GM23338 (cell line): ENCODE results near the gene GPR108.

Experiments
- CREB1 ChIP-seq: fragments of 250-450 bp; sonication (Bioruptor Pico); IDR thresholded peaks from 2 replicates; pipeline ENCODE4 v1.5.0; 2020; ENCODE audit warnings: low read depth, mild to moderate bottlenecking, moderate library complexity
- EZH2 ChIP-seq: fragments of 200-600 bp; sonication (generic); IDR thresholded peaks from one replicate; pipeline ENCODE4 v1.8.0; 2017; ENCODE audit warnings: antibody characterized with exemption, mild to moderate bottlenecking, low read depth; ENCODE audit not compliant: unreplicated experiment
- EZH2phosphoT487 ChIP-seq: fragments of 200-600 bp; sonication (generic); IDR thresholded peaks from one replicate; pipeline ENCODE4 v1.8.1; 2018; ENCODE audit warnings: antibody characterized with exemption; ENCODE audit not compliant: unreplicated experiment
- JUNB ChIP-seq: IDR thresholded peaks from one replicate; pipeline ENCODE4 v1.6.1; 2016; ENCODE audit warnings: antibody characterized with exemption; ENCODE audit not compliant: unreplicated experiment
- NANOG ChIP-seq: IDR thresholded peaks from 2 replicates; pipeline ENCODE4 v1.6.1; 2016; ENCODE audit warnings: antibody characterized with exemption, borderline replicate concordance
- POLR2AphosphoS5 ChIP-seq: IDR thresholded peaks from 2 replicates; pipeline ENCODE4 v1.6.1; 2016; ENCODE audit warnings: antibody characterized with exemption, low read depth
- STAT1 ChIP-seq: IDR thresholded peaks from one replicate; pipeline ENCODE4 v1.6.1; 2016; ENCODE audit warnings: antibody characterized with exemption; ENCODE audit not compliant: unreplicated experiment
- ZNF114 ChIP-seq: fragments of 250-450 bp; sonication (Bioruptor Pico); IDR thresholded peaks from 2 replicates; pipeline ENCODE4 v1.5.0; 2020; ENCODE audit warnings: mild to moderate bottlenecking, moderate library complexity
- TF ChIP-seq, protein P1 (sequence below), 2 experiments: fragments of 200-600 bp in 1 of 2; sonication (generic) in 1 of 2; conservative IDR thresholded peaks; 2 replicates each; pipeline versions ENCODE4 v1.5.1 to v1.6.1; 2016 to 2017; ENCODE audit warnings: antibody characterized with exemption in 2 of 2, low read depth in 2 of 2, mild to moderate bottlenecking in 2 of 2, moderate library complexity in 1 of 2
- TF ChIP-seq, protein P2 (sequence below): IDR thresholded peaks from one replicate; pipeline ENCODE4 v1.6.1; 2018; ENCODE audit warnings: antibody characterized with exemption; ENCODE audit not compliant: unreplicated experiment
- TF ChIP-seq, protein P3 (sequence below): fragments of 250-450 bp; sonication (Bioruptor Pico); IDR thresholded peaks from 2 replicates; pipeline ENCODE4 v1.5.0; 2020; ENCODE audit warnings: mild to moderate bottlenecking, moderate library complexity
- TF ChIP-seq, protein P4 (sequence below): IDR thresholded peaks from 2 replicates; pipeline ENCODE4 v1.6.1; 2016; ENCODE audit warnings: antibody characterized with exemption

DNA sequence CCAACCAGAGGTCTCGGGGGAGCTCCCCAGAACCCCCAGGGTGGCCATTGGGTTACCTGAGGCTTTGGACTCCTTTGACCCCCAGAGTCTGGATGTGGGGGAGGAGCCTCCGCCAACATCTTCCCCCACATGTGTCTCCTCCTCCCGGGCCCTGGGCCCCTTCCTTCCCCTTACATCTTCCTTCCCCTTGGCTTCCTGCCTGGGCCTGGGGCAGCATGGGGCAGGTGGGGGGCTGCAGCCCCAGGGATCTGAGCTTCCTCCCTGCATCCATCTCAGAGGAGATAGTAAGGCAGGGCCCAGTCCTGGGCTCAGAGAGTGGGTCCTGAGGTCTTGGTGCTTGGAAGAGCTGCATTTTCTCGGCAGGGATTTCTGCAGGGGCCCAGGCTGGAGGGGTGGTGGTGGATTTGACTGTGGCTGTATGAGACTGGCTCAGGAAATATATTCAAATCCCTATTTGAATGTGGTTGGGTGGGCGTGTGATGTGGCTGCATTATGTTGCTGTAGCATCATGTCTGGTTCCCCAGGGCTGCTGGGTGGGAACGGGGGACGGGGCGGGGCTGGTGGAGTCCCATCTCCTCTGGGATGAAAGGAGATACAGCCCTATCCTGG is 36.0 kb upstream of the GPR108 start:
- TF ChIP-seq, protein P1, sequence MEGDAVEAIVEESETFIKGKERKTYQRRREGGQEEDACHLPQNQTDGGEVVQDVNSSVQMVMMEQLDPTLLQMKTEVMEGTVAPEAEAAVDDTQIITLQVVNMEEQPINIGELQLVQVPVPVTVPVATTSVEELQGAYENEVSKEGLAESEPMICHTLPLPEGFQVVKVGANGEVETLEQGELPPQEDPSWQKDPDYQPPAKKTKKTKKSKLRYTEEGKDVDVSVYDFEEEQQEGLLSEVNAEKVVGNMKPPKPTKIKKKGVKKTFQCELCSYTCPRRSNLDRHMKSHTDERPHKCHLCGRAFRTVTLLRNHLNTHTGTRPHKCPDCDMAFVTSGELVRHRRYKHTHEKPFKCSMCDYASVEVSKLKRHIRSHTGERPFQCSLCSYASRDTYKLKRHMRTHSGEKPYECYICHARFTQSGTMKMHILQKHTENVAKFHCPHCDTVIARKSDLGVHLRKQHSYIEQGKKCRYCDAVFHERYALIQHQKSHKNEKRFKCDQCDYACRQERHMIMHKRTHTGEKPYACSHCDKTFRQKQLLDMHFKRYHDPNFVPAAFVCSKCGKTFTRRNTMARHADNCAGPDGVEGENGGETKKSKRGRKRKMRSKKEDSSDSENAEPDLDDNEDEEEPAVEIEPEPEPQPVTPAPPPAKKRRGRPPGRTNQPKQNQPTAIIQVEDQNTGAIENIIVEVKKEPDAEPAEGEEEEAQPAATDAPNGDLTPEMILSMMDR (conservative IDR thresholded peaks at IDR 0.05; ENCODE audit: low read depth in 2 of 2): no peak
- TF ChIP-seq JUNB (no peak), EZH2 (no peak), POLR2AphosphoS5 (no peak), CREB1 (CRISPR knock-in tag) (no peak), EZH2phosphoT487 (no peak), STAT1 (no peak), NANOG (no peak), ZNF114 (no peak)
- TF ChIP-seq, protein P2, sequence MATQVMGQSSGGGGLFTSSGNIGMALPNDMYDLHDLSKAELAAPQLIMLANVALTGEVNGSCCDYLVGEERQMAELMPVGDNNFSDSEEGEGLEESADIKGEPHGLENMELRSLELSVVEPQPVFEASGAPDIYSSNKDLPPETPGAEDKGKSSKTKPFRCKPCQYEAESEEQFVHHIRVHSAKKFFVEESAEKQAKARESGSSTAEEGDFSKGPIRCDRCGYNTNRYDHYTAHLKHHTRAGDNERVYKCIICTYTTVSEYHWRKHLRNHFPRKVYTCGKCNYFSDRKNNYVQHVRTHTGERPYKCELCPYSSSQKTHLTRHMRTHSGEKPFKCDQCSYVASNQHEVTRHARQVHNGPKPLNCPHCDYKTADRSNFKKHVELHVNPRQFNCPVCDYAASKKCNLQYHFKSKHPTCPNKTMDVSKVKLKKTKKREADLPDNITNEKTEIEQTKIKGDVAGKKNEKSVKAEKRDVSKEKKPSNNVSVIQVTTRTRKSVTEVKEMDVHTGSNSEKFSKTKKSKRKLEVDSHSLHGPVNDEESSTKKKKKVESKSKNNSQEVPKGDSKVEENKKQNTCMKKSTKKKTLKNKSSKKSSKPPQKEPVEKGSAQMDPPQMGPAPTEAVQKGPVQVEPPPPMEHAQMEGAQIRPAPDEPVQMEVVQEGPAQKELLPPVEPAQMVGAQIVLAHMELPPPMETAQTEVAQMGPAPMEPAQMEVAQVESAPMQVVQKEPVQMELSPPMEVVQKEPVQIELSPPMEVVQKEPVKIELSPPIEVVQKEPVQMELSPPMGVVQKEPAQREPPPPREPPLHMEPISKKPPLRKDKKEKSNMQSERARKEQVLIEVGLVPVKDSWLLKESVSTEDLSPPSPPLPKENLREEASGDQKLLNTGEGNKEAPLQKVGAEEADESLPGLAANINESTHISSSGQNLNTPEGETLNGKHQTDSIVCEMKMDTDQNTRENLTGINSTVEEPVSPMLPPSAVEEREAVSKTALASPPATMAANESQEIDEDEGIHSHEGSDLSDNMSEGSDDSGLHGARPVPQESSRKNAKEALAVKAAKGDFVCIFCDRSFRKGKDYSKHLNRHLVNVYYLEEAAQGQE: no peak
- TF ChIP-seq, protein P3, sequence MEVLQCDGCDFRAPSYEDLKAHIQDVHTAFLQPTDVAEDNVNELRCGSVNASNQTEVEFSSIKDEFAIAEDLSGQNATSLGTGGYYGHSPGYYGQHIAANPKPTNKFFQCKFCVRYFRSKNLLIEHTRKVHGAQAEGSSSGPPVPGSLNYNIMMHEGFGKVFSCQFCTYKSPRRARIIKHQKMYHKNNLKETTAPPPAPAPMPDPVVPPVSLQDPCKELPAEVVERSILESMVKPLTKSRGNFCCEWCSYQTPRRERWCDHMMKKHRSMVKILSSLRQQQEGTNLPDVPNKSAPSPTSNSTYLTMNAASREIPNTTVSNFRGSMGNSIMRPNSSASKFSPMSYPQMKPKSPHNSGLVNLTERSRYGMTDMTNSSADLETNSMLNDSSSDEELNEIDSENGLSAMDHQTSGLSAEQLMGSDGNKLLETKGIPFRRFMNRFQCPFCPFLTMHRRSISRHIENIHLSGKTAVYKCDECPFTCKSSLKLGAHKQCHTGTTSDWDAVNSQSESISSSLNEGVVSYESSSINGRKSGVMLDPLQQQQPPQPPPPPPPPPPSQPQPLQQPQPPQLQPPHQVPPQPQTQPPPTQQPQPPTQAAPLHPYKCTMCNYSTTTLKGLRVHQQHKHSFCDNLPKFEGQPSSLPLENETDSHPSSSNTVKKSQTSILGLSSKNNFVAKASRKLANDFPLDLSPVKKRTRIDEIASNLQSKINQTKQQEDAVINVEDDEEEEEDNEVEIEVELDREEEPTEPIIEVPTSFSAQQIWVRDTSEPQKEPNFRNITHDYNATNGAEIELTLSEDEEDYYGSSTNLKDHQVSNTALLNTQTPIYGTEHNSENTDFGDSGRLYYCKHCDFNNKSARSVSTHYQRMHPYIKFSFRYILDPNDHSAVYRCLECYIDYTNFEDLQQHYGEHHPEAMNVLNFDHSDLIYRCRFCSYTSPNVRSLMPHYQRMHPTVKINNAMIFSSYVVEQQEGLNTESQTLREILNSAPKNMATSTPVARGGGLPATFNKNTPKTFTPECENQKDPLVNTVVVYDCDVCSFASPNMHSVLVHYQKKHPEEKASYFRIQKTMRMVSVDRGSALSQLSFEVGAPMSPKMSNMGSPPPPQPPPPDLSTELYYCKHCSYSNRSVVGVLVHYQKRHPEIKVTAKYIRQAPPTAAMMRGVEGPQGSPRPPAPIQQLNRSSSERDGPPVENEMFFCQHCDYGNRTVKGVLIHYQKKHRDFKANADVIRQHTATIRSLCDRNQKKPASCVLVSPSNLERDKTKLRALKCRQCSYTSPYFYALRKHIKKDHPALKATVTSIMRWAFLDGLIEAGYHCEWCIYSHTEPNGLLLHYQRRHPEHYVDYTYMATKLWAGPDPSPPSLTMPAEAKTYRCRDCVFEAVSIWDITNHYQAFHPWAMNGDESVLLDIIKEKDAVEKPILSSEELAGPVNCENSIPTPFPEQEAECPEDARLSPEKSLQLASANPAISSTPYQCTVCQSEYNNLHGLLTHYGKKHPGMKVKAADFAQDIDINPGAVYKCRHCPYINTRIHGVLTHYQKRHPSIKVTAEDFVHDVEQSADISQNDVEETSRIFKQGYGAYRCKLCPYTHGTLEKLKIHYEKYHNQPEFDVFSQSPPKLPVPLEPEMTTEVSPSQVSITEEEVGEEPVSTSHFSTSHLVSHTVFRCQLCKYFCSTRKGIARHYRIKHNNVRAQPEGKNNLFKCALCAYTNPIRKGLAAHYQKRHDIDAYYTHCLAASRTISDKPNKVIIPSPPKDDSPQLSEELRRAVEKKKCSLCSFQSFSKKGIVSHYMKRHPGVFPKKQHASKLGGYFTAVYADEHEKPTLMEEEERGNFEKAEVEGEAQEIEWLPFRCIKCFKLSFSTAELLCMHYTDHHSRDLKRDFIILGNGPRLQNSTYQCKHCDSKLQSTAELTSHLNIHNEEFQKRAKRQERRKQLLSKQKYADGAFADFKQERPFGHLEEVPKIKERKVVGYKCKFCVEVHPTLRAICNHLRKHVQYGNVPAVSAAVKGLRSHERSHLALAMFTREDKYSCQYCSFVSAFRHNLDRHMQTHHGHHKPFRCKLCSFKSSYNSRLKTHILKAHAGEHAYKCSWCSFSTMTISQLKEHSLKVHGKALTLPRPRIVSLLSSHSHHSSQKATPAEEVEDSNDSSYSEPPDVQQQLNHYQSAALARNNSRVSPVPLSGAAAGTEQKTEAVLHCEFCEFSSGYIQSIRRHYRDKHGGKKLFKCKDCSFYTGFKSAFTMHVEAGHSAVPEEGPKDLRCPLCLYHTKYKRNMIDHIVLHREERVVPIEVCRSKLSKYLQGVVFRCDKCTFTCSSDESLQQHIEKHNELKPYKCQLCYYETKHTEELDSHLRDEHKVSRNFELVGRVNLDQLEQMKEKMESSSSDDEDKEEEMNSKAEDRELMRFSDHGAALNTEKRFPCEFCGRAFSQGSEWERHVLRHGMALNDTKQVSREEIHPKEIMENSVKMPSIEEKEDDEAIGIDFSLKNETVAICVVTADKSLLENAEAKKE (CRISPR knock-in tag): no peak
- TF ChIP-seq, protein P4, sequence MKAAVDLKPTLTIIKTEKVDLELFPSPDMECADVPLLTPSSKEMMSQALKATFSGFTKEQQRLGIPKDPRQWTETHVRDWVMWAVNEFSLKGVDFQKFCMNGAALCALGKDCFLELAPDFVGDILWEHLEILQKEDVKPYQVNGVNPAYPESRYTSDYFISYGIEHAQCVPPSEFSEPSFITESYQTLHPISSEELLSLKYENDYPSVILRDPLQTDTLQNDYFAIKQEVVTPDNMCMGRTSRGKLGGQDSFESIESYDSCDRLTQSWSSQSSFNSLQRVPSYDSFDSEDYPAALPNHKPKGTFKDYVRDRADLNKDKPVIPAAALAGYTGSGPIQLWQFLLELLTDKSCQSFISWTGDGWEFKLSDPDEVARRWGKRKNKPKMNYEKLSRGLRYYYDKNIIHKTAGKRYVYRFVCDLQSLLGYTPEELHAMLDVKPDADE: no peak
